ENCODE measurements around the gene PDPK1. TPM values are rescaled to one million over a fixed set of nuclear protein-coding genes. Genes with fewer than 3 reads are reported as not detected.

The PDPK1 gene
- total RNA-seq, 3 donors from 2014 or later: 47.1 to 55.3 (median 54.3) TPM

- ATAC-seq (no peak), DNase-seq (no peak)
- no peaks in the 10 kb centered on the region for H3K9me3 Mint-ChIP-seq
- no peak overlapping the region for H3K4me3 Mint-ChIP-seq
- no peaks in the 10 kb centered on the region for H3K27me3 Mint-ChIP-seq (ENCODE audit: low read depth)
- peaks cover 4% of the 10 kb centered on the region for H3K36me3 Mint-ChIP-seq (ENCODE audit: insufficient read depth)
- no peaks in the 10 kb centered on the region for H3K4me1 Mint-ChIP-seq (ENCODE audit: low read depth)
Observed at GRCh38 chr16:2499890-2500429, 37.9 kb upstream of the PDPK1 start.

GRCh38 chr16:2500430-2500917 lies 37.3 kb upstream of the PDPK1 start:
- DNase-seq (no peak), ATAC-seq (no peak)
- no peaks in the 10 kb centered on the region for H3K4me1 Mint-ChIP-seq (ENCODE audit: low read depth)

GRCh38 chr16:2500918-2501750 lies 36.7 kb upstream of the PDPK1 start:
- no peaks in the 10 kb centered on the region for H3K4me1 Mint-ChIP-seq (ENCODE audit: low read depth)
- H3K9me3 Mint-ChIP-seq: no peaks in the 10 kb centered on the region

More at GRCh38 chr16:2500430-2500917, 37.3 kb upstream of the PDPK1 start:
- Mint-ChIP-seq H3K4me3 (no peak overlapping the region), H3K9me3 (no peaks in the 10 kb centered on the region), H3K27me3 (ENCODE audit: low read depth) (no peaks in the 10 kb centered on the region), H3K36me3 (ENCODE audit: insufficient read depth) (peaks cover 4% of the 10 kb centered on the region)

GRCh38 chr16:2501946-2502895 lies 35.6 kb upstream of the PDPK1 start:
- Mint-ChIP-seq H3K9me3 (no peaks in the 10 kb centered on the region), H3K4me1 (ENCODE audit: low read depth) (no peaks in the 10 kb centered on the region), H3K4me3 (no peak overlapping the region), H3K36me3 (ENCODE audit: insufficient read depth) (peaks cover 2% of the 10 kb centered on the region), H3K27me3 (ENCODE audit: low read depth) (no peaks in the 10 kb centered on the region)
- ATAC-seq: no peak
- no peak for DNase-seq

More at GRCh38 chr16:2500918-2501750, 36.7 kb upstream of the PDPK1 start:
- DNase-seq (peak; percentile 81), ATAC-seq (peak; percentile 98)
- Mint-ChIP-seq H3K4me3 (no peak overlapping the region), H3K36me3 (ENCODE audit: insufficient read depth) (peaks cover 4% of the 10 kb centered on the region), H3K27me3 (ENCODE audit: low read depth) (no peaks in the 10 kb centered on the region)

DNA sequence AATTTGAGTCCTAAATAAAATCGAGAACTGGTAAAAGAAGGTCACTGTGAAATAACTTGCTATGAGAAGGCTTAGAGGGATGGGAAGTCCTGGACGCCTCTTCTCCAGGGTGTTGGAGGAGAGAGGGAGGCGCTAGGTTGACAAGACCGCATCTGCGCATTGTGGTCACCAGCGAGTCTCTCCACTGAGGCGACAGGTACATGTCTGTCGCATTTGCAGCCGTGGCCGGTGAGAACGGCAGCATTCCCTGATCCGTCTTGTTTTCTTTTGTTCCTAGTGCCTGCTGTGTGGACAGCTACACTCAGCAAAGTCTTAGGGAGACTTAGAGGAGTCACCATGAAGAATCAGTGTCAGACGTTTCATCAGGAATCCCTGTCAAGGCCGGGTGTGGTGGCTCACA lies 32.1 kb upstream of the PDPK1 start:
- Mint-ChIP-seq H3K4me3 (no peak overlapping the region), H3K9me3 (no peaks in the 10 kb centered on the region), H3K36me3 (ENCODE audit: insufficient read depth) (no peaks in the 10 kb centered on the region), H3K4me1 (ENCODE audit: low read depth) (peaks cover 7% of the 10 kb centered on the region), H3K27me3 (ENCODE audit: low read depth) (no peaks in the 10 kb centered on the region)
- DNase-seq (no peak), ATAC-seq (no peak)

GRCh38 chr16:2507052-2507659 lies 30.7 kb upstream of the PDPK1 start:
- no peaks in the 10 kb centered on the region for H3K27me3 Mint-ChIP-seq (ENCODE audit: low read depth)
- no peak overlapping the region for H3K4me3 Mint-ChIP-seq
- ATAC-seq: no peak
- DNase-seq: no peak
- H3K4me1 Mint-ChIP-seq (ENCODE audit: low read depth): peaks cover 9% of the 10 kb centered on the region
- no peaks in the 10 kb centered on the region for H3K36me3 Mint-ChIP-seq (ENCODE audit: insufficient read depth)
- no peaks in the 10 kb centered on the region for H3K9me3 Mint-ChIP-seq

GRCh38 chr16:2507665-2508064 lies 30.2 kb upstream of the PDPK1 start:
- H3K9me3 Mint-ChIP-seq: no peaks in the 10 kb centered on the region
- H3K36me3 Mint-ChIP-seq (ENCODE audit: insufficient read depth): no peaks in the 10 kb centered on the region

DNA sequence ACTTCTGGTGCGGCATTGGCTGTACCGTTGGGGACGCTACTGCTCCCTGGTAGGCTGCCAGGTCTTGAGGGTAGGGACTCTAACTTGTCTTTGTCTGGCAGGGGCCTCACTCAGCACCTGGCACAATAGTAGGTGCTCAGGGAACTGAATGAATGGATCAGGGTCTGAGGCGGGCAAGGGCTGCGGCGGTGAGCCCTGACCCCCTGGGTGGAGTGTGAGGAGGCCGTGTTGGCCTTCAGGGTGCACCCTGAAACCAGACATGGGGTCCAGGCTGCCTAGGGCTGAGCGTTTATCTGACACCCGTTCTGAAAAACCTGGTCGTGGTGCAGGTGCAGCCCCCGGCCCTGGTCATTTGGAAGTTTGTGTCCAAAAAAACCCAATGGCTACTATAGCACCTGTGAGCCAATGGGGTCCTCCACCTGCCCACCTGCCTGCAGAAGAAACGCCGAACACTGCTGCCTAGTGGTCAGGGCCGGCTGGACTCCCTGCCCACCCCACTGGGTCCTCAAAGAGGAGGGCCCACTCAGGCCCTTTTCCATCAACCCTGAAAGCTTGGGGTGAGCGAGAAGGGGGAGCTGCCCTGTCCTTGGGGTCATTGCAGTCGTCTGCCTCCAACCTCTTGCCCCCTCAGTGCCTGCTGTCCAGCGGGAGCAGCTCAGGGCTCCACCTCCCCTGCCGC lies 29.0 kb upstream of the PDPK1 start:
- Mint-ChIP-seq H3K27me3 (ENCODE audit: low read depth) (no peaks in the 10 kb centered on the region), H3K9me3 (no peaks in the 10 kb centered on the region), H3K4me1 (ENCODE audit: low read depth) (peaks cover 18% of the 10 kb centered on the region), H3K36me3 (ENCODE audit: insufficient read depth) (no peaks in the 10 kb centered on the region), H3K4me3 (no peak overlapping the region)
- ATAC-seq: no peak
- DNase-seq: no peak

More at GRCh38 chr16:2507665-2508064, 30.2 kb upstream of the PDPK1 start:
- no peaks in the 10 kb centered on the region for H3K27me3 Mint-ChIP-seq (ENCODE audit: low read depth)
- H3K4me3 Mint-ChIP-seq: no peak overlapping the region
- no peak for ATAC-seq
- H3K4me1 Mint-ChIP-seq (ENCODE audit: low read depth): peaks cover 13% of the 10 kb centered on the region
- no peak for DNase-seq

- ATAC-seq (no peak), DNase-seq (peak; percentile 3)
- H3K9me3 Mint-ChIP-seq: no peaks in the 10 kb centered on the region
- H3K36me3 Mint-ChIP-seq (ENCODE audit: insufficient read depth): peaks cover under 1% of the 10 kb centered on the region
- peaks cover 29% of the 10 kb centered on the region for H3K4me1 Mint-ChIP-seq (ENCODE audit: low read depth)
- H3K4me3 Mint-ChIP-seq: no peak overlapping the region
- H3K27me3 Mint-ChIP-seq (ENCODE audit: low read depth): no peaks in the 10 kb centered on the region
Observed at GRCh38 chr16:2511128-2511800, 26.6 kb upstream of the PDPK1 start.

DNA sequence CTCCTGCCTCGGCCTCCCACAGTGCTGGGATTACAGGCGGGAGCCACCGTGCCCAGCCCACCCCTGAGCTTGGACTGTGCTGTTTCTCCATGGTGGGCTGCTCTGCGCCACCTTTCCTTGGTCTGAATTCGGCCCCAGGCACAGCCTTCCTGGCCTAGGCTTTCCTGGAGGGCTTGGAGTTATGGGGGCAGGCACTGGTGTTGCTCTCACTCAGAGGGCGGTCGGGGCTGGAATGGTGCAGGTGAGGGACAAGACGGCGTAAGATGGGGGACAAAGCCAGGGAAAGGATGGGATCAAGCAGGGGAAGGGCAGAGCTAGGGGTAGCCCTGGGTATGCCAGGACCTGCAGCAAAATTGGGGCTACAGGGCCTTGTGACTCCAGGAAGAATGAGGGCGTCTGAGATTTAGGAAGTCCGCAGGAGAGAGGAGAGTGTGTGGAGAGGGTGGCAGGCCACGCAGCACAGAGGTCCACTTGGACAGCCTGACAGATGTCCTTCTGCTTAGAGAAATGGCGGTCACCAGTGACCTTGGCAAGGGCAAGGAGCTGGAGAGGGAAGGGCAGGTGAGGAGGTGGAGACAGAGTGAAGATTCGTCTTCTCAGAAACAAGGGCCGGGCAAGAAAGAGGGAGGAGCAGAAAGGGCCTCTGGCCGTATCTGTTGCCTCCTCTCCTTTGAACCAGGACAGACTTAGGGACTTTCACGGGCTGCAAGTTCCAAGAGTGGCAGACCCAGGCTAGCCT lies 25.7 kb upstream of the PDPK1 start:
- Mint-ChIP-seq H3K4me3 (peak overlapping the region; percentile 86), H3K27me3 (ENCODE audit: low read depth) (no peaks in the 10 kb centered on the region), H3K36me3 (ENCODE audit: insufficient read depth) (peaks cover 6% of the 10 kb centered on the region), H3K4me1 (ENCODE audit: low read depth) (peaks cover 38% of the 10 kb centered on the region), H3K9me3 (no peaks in the 10 kb centered on the region)
- ATAC-seq: no peak
- DNase-seq: peak; percentile 2

DNA sequence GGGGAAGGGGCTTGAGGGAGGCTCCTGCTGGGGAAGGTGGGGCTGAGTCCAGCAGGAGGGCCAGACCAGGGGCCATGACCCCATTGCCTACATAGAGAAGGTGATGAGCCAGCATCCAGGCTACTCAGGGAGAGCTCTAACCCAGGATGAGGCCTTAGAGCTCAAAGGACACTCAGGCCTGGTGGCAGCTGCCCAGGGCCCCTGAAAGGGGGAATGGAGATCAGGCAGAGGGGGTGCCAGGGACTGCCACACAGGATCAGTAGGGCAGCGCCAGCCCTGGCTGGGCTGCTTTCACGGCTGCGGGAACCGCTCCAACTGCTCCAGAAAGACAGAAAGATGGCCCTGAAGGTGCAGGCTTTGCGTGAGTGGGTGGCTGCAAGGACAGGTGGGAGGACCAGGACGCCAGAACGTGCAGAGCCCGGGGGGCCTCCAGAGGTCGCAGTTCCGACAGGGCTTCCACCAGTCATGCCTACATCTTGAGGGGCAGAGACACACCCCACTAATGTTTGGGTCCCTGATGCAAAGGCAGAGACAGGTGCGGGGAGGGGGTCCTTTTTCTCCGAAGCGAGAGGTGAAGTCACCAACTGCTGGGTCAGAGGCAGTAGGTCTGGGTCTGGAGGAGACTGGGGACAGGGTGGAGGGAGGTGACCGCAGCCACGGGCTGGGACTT lies 25.0 kb upstream of the PDPK1 start:
- no peaks in the 10 kb centered on the region for H3K27me3 Mint-ChIP-seq (ENCODE audit: low read depth)
- no peak for ATAC-seq
- DNase-seq: peak; percentile 10
- no peaks in the 10 kb centered on the region for H3K9me3 Mint-ChIP-seq
- peaks cover 45% of the 10 kb centered on the region for H3K4me1 Mint-ChIP-seq (ENCODE audit: low read depth)
- H3K4me3 Mint-ChIP-seq: peak overlapping the region; percentile 86
- H3K36me3 Mint-ChIP-seq (ENCODE audit: insufficient read depth): peaks cover 6% of the 10 kb centered on the region

Measured in activated T-cell treated with anti-CD3 and anti-CD28 coated beads, Interleukin-2, amount 50 U/mL, for 4 hours (primary cell).